Activated naive CD8-positive, alpha-beta T cell treated with anti-CD3 and anti-CD28 coated beads, Interleukin-2, amount 50 U/mL, for 24 hours (primary cell): Measurements from ENCODE around the gene LGALS3BP.

Source experiments
- ATAC-seq: fragments of 150-1000 bp; cut with Tn5 transposase; one replicate; pipeline ENCODE4 v1.10.0; 2021
- DNase-seq: peaks from one replicate; pipeline ENCODE4 v3.0.0; 2021
- H3K27ac Mint-ChIP-seq: one replicate; pipeline ENCODE4 v1.8.0; 2021; ENCODE audit warnings: mild to moderate bottlenecking, mixed read lengths
- H3K27me3 Mint-ChIP-seq: one replicate; pipeline ENCODE4 v1.8.0; 2021; ENCODE audit warnings: mixed read lengths
- H3K36me3 Mint-ChIP-seq: one replicate; pipeline ENCODE4 v1.8.0; 2021; ENCODE audit warnings: low read depth, mixed read lengths
- H3K4me1 Mint-ChIP-seq: one replicate; pipeline ENCODE4 v1.8.0; 2021; ENCODE audit warnings: mixed read lengths
- H3K4me3 Mint-ChIP-seq: one replicate; pipeline ENCODE4 v1.8.0; 2021; ENCODE audit warnings: mild to moderate bottlenecking, moderate library complexity, mixed read lengths
- H3K9me3 Mint-ChIP-seq: one replicate; pipeline ENCODE4 v1.8.0; 2021; ENCODE audit warnings: mixed read lengths

LGALS3BP gene

GRCh38 chr17:78986048-78986648, 6.4 kb upstream of the LGALS3BP start:
- peak overlapping the region; percentile 56 for H3K4me3 Mint-ChIP-seq

GRCh38 chr17:78985395-78985794, 5.7 kb upstream of the LGALS3BP start:
- DNase-seq (no peak), ATAC-seq (no peak)
- no peaks in the 10 kb centered on the region for H3K27me3 Mint-ChIP-seq
- peaks cover 5% of the 10 kb centered on the region for H3K36me3 Mint-ChIP-seq
- H3K27ac Mint-ChIP-seq, result no peak overlapping the region
- H3K9me3 Mint-ChIP-seq, result no peaks in the 10 kb centered on the region
- no peak overlapping the region for H3K4me3 Mint-ChIP-seq
- H3K4me1 Mint-ChIP-seq, result peaks cover 15% of the 10 kb centered on the region

More at GRCh38 chr17:78986048-78986648, 6.4 kb upstream of the LGALS3BP start:
- H3K27ac Mint-ChIP-seq, result no peak overlapping the region
- H3K27me3 Mint-ChIP-seq, result no peaks in the 10 kb centered on the region
- peaks cover 15% of the 10 kb centered on the region for H3K4me1 Mint-ChIP-seq
- DNase-seq (peak; percentile 28), ATAC-seq (peak; percentile 77)
- no peaks in the 10 kb centered on the region for H3K9me3 Mint-ChIP-seq
- peaks cover 10% of the 10 kb centered on the region for H3K36me3 Mint-ChIP-seq

- DNase-seq (no peak), ATAC-seq (no peak)
- no peak overlapping the region for H3K27ac Mint-ChIP-seq
- H3K4me1 Mint-ChIP-seq, result peaks cover 18% of the 10 kb centered on the region
- H3K36me3 Mint-ChIP-seq, result no peaks in the 10 kb centered on the region
- no peaks in the 10 kb centered on the region for H3K27me3 Mint-ChIP-seq
- no peak overlapping the region for H3K4me3 Mint-ChIP-seq
- H3K9me3 Mint-ChIP-seq, result no peaks in the 10 kb centered on the region
Observed at GRCh38 chr17:78981010-78981888, 1.5 kb upstream of the LGALS3BP start.

- no peak for ATAC-seq
Observed at GRCh38 chr17:78980624-78980972, 875 bp upstream of the LGALS3BP start.

GRCh38 chr17:78977997-78978973, 1.4 kb downstream of the LGALS3BP start:
- no peaks in the 10 kb centered on the region for H3K9me3 Mint-ChIP-seq
- DNase-seq (no peak), ATAC-seq (no peak)
- H3K27ac Mint-ChIP-seq, result no peak overlapping the region
- no peaks in the 10 kb centered on the region for H3K36me3 Mint-ChIP-seq
- peaks cover 13% of the 10 kb centered on the region for H3K4me1 Mint-ChIP-seq
- H3K4me3 Mint-ChIP-seq, result no peak overlapping the region
- H3K27me3 Mint-ChIP-seq, result no peaks in the 10 kb centered on the region

More at GRCh38 chr17:78980624-78980972, 875 bp upstream of the LGALS3BP start:
- DNase-seq, result no peak
- Mint-ChIP-seq H3K4me3 (no peak overlapping the region), H3K4me1 (peaks cover 13% of the 10 kb centered on the region), H3K9me3 (no peaks in the 10 kb centered on the region), H3K27me3 (no peaks in the 10 kb centered on the region), H3K36me3 (no peaks in the 10 kb centered on the region), H3K27ac (peak overlapping the region; percentile 54)

GRCh38 chr17:78977681-78977943, 2.1 kb downstream of the LGALS3BP start:
- H3K4me3 Mint-ChIP-seq, result no peak overlapping the region
- peak overlapping the region; percentile 1 for H3K27ac Mint-ChIP-seq
- ATAC-seq (no peak), DNase-seq (no peak)
- no peaks in the 10 kb centered on the region for H3K9me3 Mint-ChIP-seq
- H3K36me3 Mint-ChIP-seq, result no peaks in the 10 kb centered on the region
- peaks cover 13% of the 10 kb centered on the region for H3K4me1 Mint-ChIP-seq
- H3K27me3 Mint-ChIP-seq, result no peaks in the 10 kb centered on the region

- H3K4me3 Mint-ChIP-seq, result no peak overlapping the region
- no peaks in the 10 kb centered on the region for H3K36me3 Mint-ChIP-seq
- DNase-seq, result no peak
- H3K9me3 Mint-ChIP-seq, result no peaks in the 10 kb centered on the region
- no peak for ATAC-seq
- H3K27me3 Mint-ChIP-seq, result no peaks in the 10 kb centered on the region
- H3K27ac Mint-ChIP-seq, result peak overlapping the region; percentile 1
- peaks cover 13% of the 10 kb centered on the region for H3K4me1 Mint-ChIP-seq
Observed at GRCh38 chr17:78976907-78977680, 2.6 kb downstream of the LGALS3BP start.

- H3K4me3 Mint-ChIP-seq, result no peak overlapping the region
- peaks cover 18% of the 10 kb centered on the region for H3K4me1 Mint-ChIP-seq
- H3K36me3 Mint-ChIP-seq, result no peaks in the 10 kb centered on the region
- ATAC-seq, result no peak
- no peak overlapping the region for H3K27ac Mint-ChIP-seq
- no peaks in the 10 kb centered on the region for H3K27me3 Mint-ChIP-seq
- DNase-seq, result no peak
- H3K9me3 Mint-ChIP-seq, result no peaks in the 10 kb centered on the region
Observed at GRCh38 chr17:78974635-78975591, 4.8 kb downstream of the LGALS3BP start.

GRCh38 chr17:78973792-78974520, 5.8 kb downstream of the LGALS3BP start:
- DNase-seq, result no peak
- Mint-ChIP-seq H3K36me3 (no peaks in the 10 kb centered on the region), H3K9me3 (no peaks in the 10 kb centered on the region), H3K27me3 (no peaks in the 10 kb centered on the region), H3K4me1 (peaks cover 18% of the 10 kb centered on the region), H3K27ac (no peak overlapping the region), H3K4me3 (no peak overlapping the region)
- no peak for ATAC-seq

- Mint-ChIP-seq H3K27ac (no peak overlapping the region), H3K36me3 (no peaks in the 10 kb centered on the region), H3K9me3 (no peaks in the 10 kb centered on the region), H3K4me3 (no peak overlapping the region), H3K27me3 (no peaks in the 10 kb centered on the region), H3K4me1 (peaks cover 16% of the 10 kb centered on the region)
- no peak for DNase-seq
- ATAC-seq, result no peak
Observed at GRCh38 chr17:78973196-78973595, 6.5 kb downstream of the LGALS3BP start.

GRCh38 chr17:78972507-78973105, 7.1 kb downstream of the LGALS3BP start:
- no peak overlapping the region for H3K4me3 Mint-ChIP-seq
- no peak for ATAC-seq
- no peak overlapping the region for H3K27ac Mint-ChIP-seq

GRCh38 chr17:78971756-78972506, 7.8 kb downstream of the LGALS3BP start:
- H3K4me1 Mint-ChIP-seq, result peaks cover 5% of the 10 kb centered on the region
- no peak overlapping the region for H3K4me3 Mint-ChIP-seq
- H3K27ac Mint-ChIP-seq, result no peak overlapping the region
- no peaks in the 10 kb centered on the region for H3K36me3 Mint-ChIP-seq
- DNase-seq, result no peak
- no peaks in the 10 kb centered on the region for H3K27me3 Mint-ChIP-seq
- no peak for ATAC-seq
- H3K9me3 Mint-ChIP-seq, result no peaks in the 10 kb centered on the region

More at GRCh38 chr17:78972507-78973105, 7.1 kb downstream of the LGALS3BP start:
- no peak for DNase-seq
- peaks cover 12% of the 10 kb centered on the region for H3K4me1 Mint-ChIP-seq
- no peaks in the 10 kb centered on the region for H3K9me3 Mint-ChIP-seq
- no peaks in the 10 kb centered on the region for H3K36me3 Mint-ChIP-seq
- no peaks in the 10 kb centered on the region for H3K27me3 Mint-ChIP-seq
